Osteoblast (primary cell): ENCODE results near the gene RNF141. TPM values are rescaled to one million over a fixed set of nuclear protein-coding genes. Genes with fewer than 3 reads are reported as not detected.

Experiments
- DNase-seq: peaks from one replicate; pipeline ENCODE4 v3.0.0; 2011; ENCODE audit warnings: low spot score, mixed read lengths; ENCODE audit not compliant: insufficient read length; ENCODE audit errors: missing footprints
- H2AFZ ChIP-seq: 2 replicates; pipeline ENCODE4 v1.6.0; 2011; ENCODE audit warnings: mild to moderate bottlenecking, low read length
- H3K27ac ChIP-seq: 2 replicates; pipeline ENCODE4 v1.5.1; 2011; ENCODE audit warnings: mild to moderate bottlenecking, low read depth, low read length, moderate library complexity
- H3K27me3 ChIP-seq: 2 replicates; pipeline ENCODE4 v1.6.0; 2012; ENCODE audit warnings: mild to moderate bottlenecking, control low read depth, inconsistent platforms, low read length, moderate library complexity; ENCODE audit not compliant: insufficient read depth
- H3K36me3 ChIP-seq: 2 replicates; pipeline ENCODE4 v1.5.1; 2011; ENCODE audit warnings: mild to moderate bottlenecking, low read length, control low read depth, moderate library complexity; ENCODE audit not compliant: insufficient read depth
- H3K4me1 ChIP-seq: 2 replicates; pipeline ENCODE4 v1.5.1; 2011; ENCODE audit warnings: mild to moderate bottlenecking, low read length, control low read depth, moderate library complexity; ENCODE audit not compliant: insufficient read depth
- H3K4me2 ChIP-seq: 2 replicates; pipeline ENCODE4 v1.6.0; 2011; ENCODE audit warnings: mild to moderate bottlenecking, low read length; ENCODE audit not compliant: insufficient read depth
- H3K4me3 ChIP-seq: fragments of 200-600 bp; sonication (generic); 3 replicates; pipeline ENCODE4 v1.5.1; 2012; ENCODE audit warnings: mild to moderate bottlenecking, low read length, inconsistent platforms; ENCODE audit not compliant: insufficient read depth
- H3K79me2 ChIP-seq: 2 replicates; pipeline ENCODE4 v1.6.0; 2012; ENCODE audit warnings: mild to moderate bottlenecking, low read length, control low read depth, inconsistent platforms; ENCODE audit not compliant: insufficient read depth
- H3K9me3 ChIP-seq: 2 replicates; pipeline ENCODE4 v1.5.1; 2011; ENCODE audit warnings: low read depth, low read length, control low read depth
- H4K20me1 ChIP-seq: 2 replicates; pipeline ENCODE4 v1.6.0; 2012; ENCODE audit warnings: mild to moderate bottlenecking, low read length, control low read depth; ENCODE audit not compliant: insufficient read depth
- CTCF ChIP-seq: IDR thresholded peaks from 2 replicates; pipeline ENCODE4 v1.5.1; 2011; ENCODE audit warnings: mild to moderate bottlenecking, low read depth, low read length, moderate library complexity; ENCODE audit errors: extremely low read depth
- total RNA-seq: library from RNA; depleted of rRNA; stranded (reverse); fragments of >200 nt; gene quantifications from 2 replicates; pipeline ENCODE4 v1.2.3, GENCODE V29; 2012

The RNF141 gene
- total RNA-seq, 1 donor: 29.3 TPM

- Histone ChIP-seq H3K4me2 (no peak overlapping the region), H3K27me3 (no peaks in the 10 kb centered on the region), H3K4me1 (no peaks in the 10 kb centered on the region), H3K9me3 (no peaks in the 10 kb centered on the region), H4K20me1 (no peaks in the 10 kb centered on the region), H3K4me3 (no peak overlapping the region), H2AFZ (no peak overlapping the region), H3K27ac (no peak overlapping the region), H3K79me2 (no peaks in the 10 kb centered on the region), H3K36me3 (peaks cover 28% of the 10 kb centered on the region)
- no peak for DNase-seq
- TF ChIP-seq CTCF: no peak
These were observed 43.5 kb downstream of the RNF141 start for GRCh38 chr11:10497371-10498021.

- peaks cover 6% of the 10 kb centered on the region for H3K4me1 ChIP-seq
- H3K79me2 ChIP-seq: no peaks in the 10 kb centered on the region
- no peak for DNase-seq
- H4K20me1 ChIP-seq: no peaks in the 10 kb centered on the region
- H3K4me2 ChIP-seq: no peak overlapping the region
- peaks cover 28% of the 10 kb centered on the region for H3K36me3 ChIP-seq
- no peak overlapping the region for H3K27ac ChIP-seq
- H2AFZ ChIP-seq: no peak overlapping the region
- no peaks in the 10 kb centered on the region for H3K27me3 ChIP-seq
- no peak for TF ChIP-seq CTCF
- H3K9me3 ChIP-seq: no peaks in the 10 kb centered on the region
- no peak overlapping the region for H3K4me3 ChIP-seq
These were observed 44.6 kb downstream of the RNF141 start for GRCh38 chr11:10496296-10496936.

GRCh38 chr11:10495464-10495786, 45.6 kb downstream of the RNF141 start:
- Histone ChIP-seq H3K4me3 (no peak overlapping the region), H3K4me1 (peaks cover 16% of the 10 kb centered on the region), H3K9me3 (no peaks in the 10 kb centered on the region), H3K4me2 (no peak overlapping the region), H3K27ac (no peak overlapping the region), H3K79me2 (no peaks in the 10 kb centered on the region), H4K20me1 (no peaks in the 10 kb centered on the region), H3K27me3 (no peaks in the 10 kb centered on the region), H2AFZ (no peak overlapping the region), H3K36me3 (peaks cover 26% of the 10 kb centered on the region)
- no peak for DNase-seq
- TF ChIP-seq CTCF: no peak

- H3K27ac ChIP-seq: no peak overlapping the region
- no peak for DNase-seq
- no peak for TF ChIP-seq CTCF
These were observed 46.1 kb downstream of the RNF141 start for GRCh38 chr11:10494636-10495463.

More at GRCh38 chr11:10494636-10495463, 46.1 kb downstream of the RNF141 start:
- H2AFZ ChIP-seq: no peak overlapping the region
- peaks cover 21% of the 10 kb centered on the region for H3K4me1 ChIP-seq
- no peaks in the 10 kb centered on the region for H3K27me3 ChIP-seq
- H3K4me3 ChIP-seq: no peak overlapping the region
- no peaks in the 10 kb centered on the region for H3K79me2 ChIP-seq
- peaks cover 3% of the 10 kb centered on the region for H4K20me1 ChIP-seq
- H3K9me3 ChIP-seq: no peaks in the 10 kb centered on the region
- peaks cover 20% of the 10 kb centered on the region for H3K36me3 ChIP-seq
- H3K4me2 ChIP-seq: no peak overlapping the region
